ENCODE results near the gene SNTG2. TPM values are rescaled to one million over a fixed set of nuclear protein-coding genes. Genes with fewer than 3 reads are reported as not detected.

The SNTG2 gene
- total and polyA plus RNA-seq, 2 of the 13 experiments (the other 11 are each of a cell fraction or from before 2014, with no cell fraction given) = not detected

GRCh38 chr2:1037066-1037465 is 86.4 kb downstream of the SNTG2 start:
- H3K4me3 ChIP-seq (replicated peaks in 1 of 3; ENCODE audit: insufficient read depth in 1 of 3, low read depth in 2 of 3, low read length in 3 of 3) = no peak overlapping the region
- POLR2A ChIA-PET = no interaction called here
- BruUV-seq (replicated peaks) = no TSS peak

More at GRCh38 chr2:1037066-1037465, 86.4 kb downstream of the SNTG2 start:
- Histone ChIP-seq H4K20me1 (ENCODE audit: insufficient read depth, low read length) (no peaks in the 10 kb centered on the region), H3K4me1 (ENCODE audit: insufficient read depth, low read length) (no peaks in the 10 kb centered on the region), H3K9me3 (ENCODE audit: low read length) (no peaks in the 10 kb centered on the region), H2AFZ (ENCODE audit: low read length) (no peak overlapping the region), H3K9ac (ENCODE audit: insufficient read depth, low read depth, low read length) (no peak overlapping the region), H3K4me2 (ENCODE audit: low read depth, low read length) (no peak overlapping the region), H3K27ac (ENCODE audit: extremely low read length, insufficient read depth, low read length) (no peak overlapping the region), H3K79me2 (ENCODE audit: insufficient read depth, low read length) (no peaks in the 10 kb centered on the region), H3K27me3 (ENCODE audit: control insufficient read depth in 1 of 2, insufficient read depth in 2 of 2, low read length in 2 of 2) (peaks cover 0 to 20% of the 10 kb centered on the region in 2 experiments; a peak in 2 of 5 replicates), H3K36me3 (replicated peaks in 1 of 2; ENCODE audit: control insufficient read depth in 1 of 2, insufficient read depth in 2 of 2, low read length in 2 of 2) (no peaks in the 10 kb centered on the region)
- FAIRE-seq (no peak), DNase-seq (ENCODE audit: low spot score) (no peak), ATAC-seq (no peak)
- intact Hi-C loops (cut with micrococcal nuclease; ENCODE audit: unreplicated experiment) = loop anchor here (5.0 kb wide), 1 partner anchor 1275 kb away; no protein-coding TSS in a partner anchor
- WGBS (ENCODE audit: low lambda C conversion rate) = 0% methylated on average over 2 of the region's 4 CpGs
- in situ Hi-C loops (cut with HindIII; ENCODE audit: extremely low pct_ligation_motif_present, low pct_unique_long_range_greater_than_20kb) = no loop called here
- CTCF ChIA-PET (ENCODE audit: low intra/inter-chr PET ratio, low total read pairs) = no interaction called here
- TF ChIP-seq EED (CRISPR knock-in tag; IDR thresholded peaks at IDR 0.05) = no peak
- TF ChIP-seq ZBED4 (CRISPR knock-in tag; IDR thresholded peaks at IDR 0.05; ENCODE audit: borderline replicate concordance) = no peak
- no peak for TF ChIP-seq ZIK1 (CRISPR knock-in tag; IDR thresholded peaks at IDR 0.05; ENCODE audit: borderline replicate concordance, low read depth)
- TF ChIP-seq KIAA2018 (CRISPR knock-in tag; IDR thresholded peaks at IDR 0.05; ENCODE audit: borderline replicate concordance) = no peak
- TF ChIP-seq DR1 (CRISPR knock-in tag; IDR thresholded peaks at IDR 0.05) = no peak
